Measurements from ENCODE around the gene S100A7A. TPM values are rescaled to one million over a fixed set of nuclear protein-coding genes. Genes with fewer than 3 reads are reported as not detected.

Gene S100A7A
- total RNA-seq, 1 donor: not detected

DNA sequence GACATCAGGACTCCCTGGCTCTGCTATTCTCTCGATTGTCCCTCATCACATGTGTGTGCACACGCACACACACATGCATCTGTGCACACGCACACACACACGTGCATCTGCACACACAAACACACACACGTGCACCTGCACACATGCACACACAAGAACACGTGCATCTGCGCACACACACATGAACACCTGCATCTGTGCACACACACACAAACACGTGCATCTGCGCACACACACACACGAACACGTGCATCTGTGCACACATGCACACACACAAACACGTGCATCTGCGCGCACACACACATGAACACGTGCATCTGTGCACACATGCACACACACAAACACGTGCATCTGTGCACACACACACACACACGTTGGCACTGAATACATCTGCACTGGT, 14.7 kb downstream of the S100A7A start:
- H3K4me3 ChIP-seq (ENCODE audit: low read depth, low read length): no peak overlapping the region
- DNase-seq (ENCODE audit: low read depth): no peak
- TF ChIP-seq, protein P1, sequence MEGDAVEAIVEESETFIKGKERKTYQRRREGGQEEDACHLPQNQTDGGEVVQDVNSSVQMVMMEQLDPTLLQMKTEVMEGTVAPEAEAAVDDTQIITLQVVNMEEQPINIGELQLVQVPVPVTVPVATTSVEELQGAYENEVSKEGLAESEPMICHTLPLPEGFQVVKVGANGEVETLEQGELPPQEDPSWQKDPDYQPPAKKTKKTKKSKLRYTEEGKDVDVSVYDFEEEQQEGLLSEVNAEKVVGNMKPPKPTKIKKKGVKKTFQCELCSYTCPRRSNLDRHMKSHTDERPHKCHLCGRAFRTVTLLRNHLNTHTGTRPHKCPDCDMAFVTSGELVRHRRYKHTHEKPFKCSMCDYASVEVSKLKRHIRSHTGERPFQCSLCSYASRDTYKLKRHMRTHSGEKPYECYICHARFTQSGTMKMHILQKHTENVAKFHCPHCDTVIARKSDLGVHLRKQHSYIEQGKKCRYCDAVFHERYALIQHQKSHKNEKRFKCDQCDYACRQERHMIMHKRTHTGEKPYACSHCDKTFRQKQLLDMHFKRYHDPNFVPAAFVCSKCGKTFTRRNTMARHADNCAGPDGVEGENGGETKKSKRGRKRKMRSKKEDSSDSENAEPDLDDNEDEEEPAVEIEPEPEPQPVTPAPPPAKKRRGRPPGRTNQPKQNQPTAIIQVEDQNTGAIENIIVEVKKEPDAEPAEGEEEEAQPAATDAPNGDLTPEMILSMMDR (IDR thresholded peaks at IDR 0.05; ENCODE audit: insufficient read depth, low read depth, low read length): no peak

DNA sequence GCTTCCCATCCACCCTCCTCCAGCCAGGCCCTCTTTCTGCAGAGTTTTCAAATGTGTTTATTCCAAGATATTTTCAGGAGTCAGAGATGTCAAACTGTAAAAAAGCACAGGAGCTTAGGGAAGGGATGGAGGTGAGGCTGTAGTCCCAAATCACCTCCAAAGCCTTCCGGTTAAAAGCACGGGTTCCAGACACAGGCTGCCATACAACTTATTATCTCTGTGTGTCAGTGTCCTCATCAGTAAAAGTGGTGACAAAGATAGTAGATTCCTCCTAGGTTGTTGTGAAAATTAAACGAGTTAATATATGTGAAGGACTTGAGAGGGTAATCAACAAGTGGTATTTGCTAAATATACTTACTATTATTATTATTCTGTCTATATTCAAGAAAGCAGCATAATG, 15.1 kb downstream of the S100A7A start:
- DNase-seq (ENCODE audit: low read depth): no peak
- TF ChIP-seq, protein P1 (IDR thresholded peaks at IDR 0.05; ENCODE audit: insufficient read depth, low read depth, low read length): no peak
- no peak overlapping the region for H3K4me3 ChIP-seq (ENCODE audit: low read depth, low read length)

GRCh38 chr1:153431928-153432327, 15.6 kb downstream of the S100A7A start:
- TF ChIP-seq, protein P1 (IDR thresholded peaks at IDR 0.05; ENCODE audit: insufficient read depth, low read depth, low read length): no peak
- DNase-seq (ENCODE audit: low read depth): no peak
- no peak overlapping the region for H3K4me3 ChIP-seq (ENCODE audit: low read depth, low read length)

DNA sequence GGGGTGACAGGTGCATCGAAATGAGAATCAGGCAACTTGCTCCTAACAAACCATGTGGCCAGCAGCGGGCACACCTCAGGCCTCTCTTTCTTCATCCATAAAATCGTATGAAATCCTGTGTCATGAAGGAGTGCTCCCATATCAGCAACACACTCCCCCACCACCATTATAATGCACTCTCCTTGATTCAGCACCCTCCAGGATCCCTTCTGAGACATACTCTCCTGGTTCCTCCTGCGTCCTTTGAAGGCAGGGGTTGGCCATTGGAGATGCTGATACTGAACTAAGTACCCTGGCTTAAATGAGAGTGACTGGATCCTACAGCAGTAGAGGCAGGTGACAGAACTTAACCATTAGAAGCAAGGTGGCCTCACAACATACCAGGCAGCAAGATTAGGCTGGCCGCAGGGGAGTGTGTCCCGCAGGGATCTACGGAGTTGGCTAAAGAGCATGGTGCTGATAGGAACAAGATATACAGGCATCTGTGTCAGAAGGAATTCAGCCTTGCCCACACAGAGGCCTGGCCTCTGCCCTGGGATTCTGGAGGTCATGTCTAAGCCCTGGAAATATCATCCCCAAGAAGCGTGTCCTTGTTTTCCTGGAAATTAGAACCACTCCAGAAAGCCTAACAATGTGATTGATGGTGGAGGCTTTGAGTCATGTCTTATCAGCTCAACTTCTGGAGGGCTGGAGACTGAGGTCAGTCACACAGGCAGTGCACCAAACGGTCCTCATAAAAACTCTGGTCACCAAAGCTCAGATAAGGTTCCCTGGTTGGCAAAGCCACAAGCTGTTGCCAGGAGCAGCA, 16.8 kb downstream of the S100A7A start:
- TF ChIP-seq, protein P1 (IDR thresholded peaks at IDR 0.05; ENCODE audit: insufficient read depth, low read depth, low read length): no peak
- no peak for DNase-seq (ENCODE audit: low read depth)
- no peak overlapping the region for H3K4me3 ChIP-seq (ENCODE audit: low read depth, low read length)

GRCh38 chr1:153434746-153435455, 18.6 kb downstream of the S100A7A start:
- DNase-seq (ENCODE audit: low read depth): no peak
- H3K4me3 ChIP-seq (ENCODE audit: low read depth, low read length): no peak overlapping the region
- TF ChIP-seq, protein P1 (IDR thresholded peaks at IDR 0.05; ENCODE audit: insufficient read depth, low read depth, low read length): no peak

- no peak overlapping the region for H3K4me3 ChIP-seq (ENCODE audit: low read depth, low read length)
- DNase-seq (ENCODE audit: low read depth): no peak
- TF ChIP-seq, protein P1 (IDR thresholded peaks at IDR 0.05; ENCODE audit: insufficient read depth, low read depth, low read length): no peak
Measured at GRCh38 chr1:153437236-153437635, 20.9 kb downstream of the S100A7A start.

All from fibroblast of villous mesenchyme (primary cell).